BJ (cell line): ENCODE results near the gene MYZAP. TPM values are rescaled to one million over a fixed set of nuclear protein-coding genes. Genes with fewer than 3 reads are reported as not detected.

Experiments used
- CTCF ChIA-PET: fragments of 350-600 bp; formaldehyde crosslinking; extraction: SDS; loops from one replicate; lab custom pipeline; 2021; ENCODE audit warnings: antibody characterized with exemption, inconsistent platforms; lab: Yijun Ruan, JAX
- POLR2A ChIA-PET: fragments of 300-600 bp; sonication (Branson Sonifier 250); formaldehyde crosslinking; extraction: SDS; loops from one replicate; lab custom pipeline; 2021; ENCODE audit warnings: antibody characterized with exemption; lab: Charles Lee
- DNase-seq: peaks from one replicate; pipeline ENCODE4 v3.0.0-alpha.2; 2011; ENCODE audit warnings: low read depth
- H3K27me3 ChIP-seq: 2 replicates; pipeline ENCODE4 v1.6.0; 2011; ENCODE audit warnings: low read length; ENCODE audit not compliant: control insufficient read depth, insufficient read depth
- H3K36me3 ChIP-seq: 2 replicates; pipeline ENCODE4 v1.5.1; 2011; ENCODE audit warnings: low read length; ENCODE audit not compliant: control insufficient read depth, insufficient read depth
- H3K4me3 ChIP-seq: 2 replicates; pipeline ENCODE4 v1.5.1; 2011; ENCODE audit warnings: low read depth, mild to moderate bottlenecking, control low read depth, low read length
- CTCF ChIP-seq: IDR thresholded peaks from 2 replicates; pipeline ENCODE4 v1.5.1; 2011; ENCODE audit warnings: low read depth, mild to moderate bottlenecking, control low read depth, inconsistent platforms, low read length, moderate library complexity; ENCODE audit not compliant: insufficient read depth
- polyA plus RNA-seq: library from polyadenylated mRNA; depleted of rRNA; stranded (reverse); fragments of >200 nt; gene quantifications from 2 replicates; pipeline ENCODE4 v1.2.3, GENCODE V29; 2011

MYZAP gene
- polyA plus RNA-seq, 1 experiment, result 0.11 TPM

GRCh38 chr15:57635300-57635909, 43.7 kb downstream of the MYZAP start:
- 0 out of 2 replicates have a peak, but pooled peaks have one; percentile 15 for TF ChIP-seq CTCF
- Histone ChIP-seq H3K36me3 (no peaks in the 10 kb centered on the region), H3K4me3 (no peak overlapping the region), H3K27me3 (no peaks in the 10 kb centered on the region)
- no peak for DNase-seq
- ChIA-PET POLR2A (no interaction called here), CTCF (interaction anchor here (1.1 to 1.9 kb wide), 3 partner anchors 16 to 75 kb away, joined by 4 to 9 read pairs (median 5); partner anchors contain the start of gene POLR2M)

- POLR2A ChIA-PET, result no interaction called here
Measured at GRCh38 chr15:57637846-57638245, 46.1 kb downstream of the MYZAP start.

GRCh38 chr15:57639306-57639705, 47.6 kb downstream of the MYZAP start:
- no peak for TF ChIP-seq CTCF
- ChIA-PET POLR2A (no interaction called here), CTCF (interaction anchor here (1.2 to 1.4 kb wide), 6 partner anchors 11 to 427 kb away, joined by 3 to 5 read pairs (median 4); no protein-coding TSS in a partner anchor)
- no peak overlapping the region for H3K4me3 ChIP-seq
- no peak for DNase-seq
- no peaks in the 10 kb centered on the region for H3K36me3 ChIP-seq
- H3K27me3 ChIP-seq, result no peaks in the 10 kb centered on the region

More at GRCh38 chr15:57637846-57638245, 46.1 kb downstream of the MYZAP start:
- Histone ChIP-seq H3K27me3 (no peaks in the 10 kb centered on the region), H3K4me3 (no peak overlapping the region), H3K36me3 (no peaks in the 10 kb centered on the region)
- CTCF ChIA-PET, result no interaction called here
- no peak for DNase-seq
- no peak for TF ChIP-seq CTCF

- no peaks in the 10 kb centered on the region for H3K27me3 ChIP-seq
- TF ChIP-seq CTCF, result peak; percentile 67
- H3K36me3 ChIP-seq, result no peaks in the 10 kb centered on the region
- H3K4me3 ChIP-seq, result no peak overlapping the region
- no peak for DNase-seq
- ChIA-PET CTCF (interaction anchor here (0.6 to 4.7 kb wide), 17 partner anchors 9 to 429 kb away, joined by 3 to 18 read pairs (median 4); partner anchors contain the start of gene ALDH1A2), POLR2A (no interaction called here)
Measured at GRCh38 chr15:57640930-57641682, 49.4 kb downstream of the MYZAP start.

- no peaks in the 10 kb centered on the region for H3K36me3 ChIP-seq
- no peak for DNase-seq
- ChIA-PET CTCF (interaction anchor here (0.9 to 4.7 kb wide), 6 partner anchors 13 to 427 kb away, joined by 3 to 18 read pairs (median 8); partner anchors contain the start of gene ALDH1A2), POLR2A (interaction anchor here (0.6 kb wide), 1 partner anchor 697 kb away, joined by 6 read pairs; no protein-coding TSS in a partner anchor)
- no peaks in the 10 kb centered on the region for H3K27me3 ChIP-seq
- no peak overlapping the region for H3K4me3 ChIP-seq
- no peak for TF ChIP-seq CTCF
Measured at GRCh38 chr15:57643826-57644225, 52.1 kb downstream of the MYZAP start.
